Liver (tissue), 3 donors: ENCODE measurements around the gene LTO1.

Experiments used
- EGR1 ChIP-seq, 2 donors: IDR thresholded peaks; 2 replicates each; pipeline ENCODE4 v1.6.1; 2016 to 2018; ENCODE audit warnings: antibody characterized with exemption in 2 of 2, low read depth in 2 of 2
- GABPA ChIP-seq, 2 donors: IDR thresholded peaks in 1 of 2; conservative IDR thresholded peaks in 1 of 2; 2 replicates each; pipeline ENCODE4 v1.6.1; 2016; ENCODE audit warnings: antibody characterized with exemption in 2 of 2, mild to moderate bottlenecking in 1 of 2, moderate library complexity in 1 of 2
- HNF4G ChIP-seq: IDR thresholded peaks from 2 replicates; pipeline ENCODE4 v1.6.1; 2016; ENCODE audit warnings: antibody characterized with exemption
- NR2F2 ChIP-seq: IDR thresholded peaks from 2 replicates; pipeline ENCODE4 v1.6.1; 2016; ENCODE audit warnings: antibody characterized with exemption
- RAD21 ChIP-seq, 2 donors: IDR thresholded peaks; 2 replicates each; pipeline ENCODE4 v1.6.1; 2016; ENCODE audit warnings: antibody characterized with exemption in 2 of 2, mild to moderate bottlenecking in 2 of 2
- SP1 ChIP-seq: IDR thresholded peaks from 2 replicates; pipeline ENCODE4 v1.6.1; 2018; ENCODE audit warnings: antibody characterized with exemption, mild to moderate bottlenecking
- TAF1 ChIP-seq: conservative IDR thresholded peaks from 2 replicates; pipeline ENCODE4 v1.6.1; 2016; ENCODE audit warnings: antibody characterized with exemption, mild to moderate bottlenecking
- YY1 ChIP-seq: IDR thresholded peaks from 2 replicates; pipeline ENCODE4 v1.6.1; 2016; ENCODE audit warnings: antibody characterized with exemption, mild to moderate bottlenecking
- TF ChIP-seq, protein P1 (sequence below): fragments of 150-350 bp; IDR thresholded peaks from 2 replicates; pipeline ENCODE4 v1.5.1; 2017; ENCODE audit warnings: improper control_type of control experiment, low read depth, low read length; ENCODE audit not compliant: missing input control
- TF ChIP-seq, protein P2 (sequence below): IDR thresholded peaks from 2 replicates; pipeline ENCODE4 v1.6.1; 2016; ENCODE audit warnings: antibody characterized with exemption
- TF ChIP-seq, protein P3 (sequence below): IDR thresholded peaks from 2 replicates; pipeline ENCODE4 v1.6.1; 2016; ENCODE audit warnings: antibody characterized with exemption, mild to moderate bottlenecking
- TF ChIP-seq, protein P4 (sequence below): IDR thresholded peaks from 2 replicates; pipeline ENCODE4 v1.6.1; 2016; ENCODE audit warnings: antibody characterized with exemption
- donor health status: healthy.
- donor health status: healthy.

DNA sequence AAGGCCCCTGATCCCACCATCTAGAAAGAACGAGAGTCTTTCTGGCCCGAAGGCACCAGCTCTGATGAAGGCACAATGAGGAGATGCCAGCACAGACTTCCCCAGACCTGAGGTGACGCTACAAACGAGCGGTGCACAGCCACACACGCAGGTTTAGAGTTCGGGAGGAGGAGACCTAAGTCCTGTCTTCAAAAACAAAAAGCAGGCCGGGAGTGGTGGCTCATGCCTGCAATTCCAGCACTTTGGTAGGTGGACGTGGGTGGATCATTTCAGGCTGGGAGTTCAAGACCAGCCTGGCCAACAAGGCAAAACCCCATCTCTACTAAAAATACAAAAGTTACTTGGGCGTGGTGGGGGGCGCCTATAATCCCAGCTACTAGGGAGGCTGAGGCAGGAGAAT lies 9.5 kb downstream of the LTO1 start:
- no peak for TF ChIP-seq TAF1
- TF ChIP-seq RAD21 (IDR thresholded peaks at IDR 0.05) = no peak
- TF ChIP-seq, protein P1, sequence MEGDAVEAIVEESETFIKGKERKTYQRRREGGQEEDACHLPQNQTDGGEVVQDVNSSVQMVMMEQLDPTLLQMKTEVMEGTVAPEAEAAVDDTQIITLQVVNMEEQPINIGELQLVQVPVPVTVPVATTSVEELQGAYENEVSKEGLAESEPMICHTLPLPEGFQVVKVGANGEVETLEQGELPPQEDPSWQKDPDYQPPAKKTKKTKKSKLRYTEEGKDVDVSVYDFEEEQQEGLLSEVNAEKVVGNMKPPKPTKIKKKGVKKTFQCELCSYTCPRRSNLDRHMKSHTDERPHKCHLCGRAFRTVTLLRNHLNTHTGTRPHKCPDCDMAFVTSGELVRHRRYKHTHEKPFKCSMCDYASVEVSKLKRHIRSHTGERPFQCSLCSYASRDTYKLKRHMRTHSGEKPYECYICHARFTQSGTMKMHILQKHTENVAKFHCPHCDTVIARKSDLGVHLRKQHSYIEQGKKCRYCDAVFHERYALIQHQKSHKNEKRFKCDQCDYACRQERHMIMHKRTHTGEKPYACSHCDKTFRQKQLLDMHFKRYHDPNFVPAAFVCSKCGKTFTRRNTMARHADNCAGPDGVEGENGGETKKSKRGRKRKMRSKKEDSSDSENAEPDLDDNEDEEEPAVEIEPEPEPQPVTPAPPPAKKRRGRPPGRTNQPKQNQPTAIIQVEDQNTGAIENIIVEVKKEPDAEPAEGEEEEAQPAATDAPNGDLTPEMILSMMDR = no peak
- TF ChIP-seq SP1 = no peak
- TF ChIP-seq, protein P2, sequence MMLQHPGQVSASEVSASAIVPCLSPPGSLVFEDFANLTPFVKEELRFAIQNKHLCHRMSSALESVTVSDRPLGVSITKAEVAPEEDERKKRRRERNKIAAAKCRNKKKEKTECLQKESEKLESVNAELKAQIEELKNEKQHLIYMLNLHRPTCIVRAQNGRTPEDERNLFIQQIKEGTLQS = no peak
- TF ChIP-seq YY1 = no peak
- no peak for TF ChIP-seq GABPA (IDR thresholded peaks at IDR 0.05 in 1 of 2, conservative IDR thresholded peaks at IDR 0.05 in 1 of 2)
- TF ChIP-seq EGR1 (IDR thresholded peaks at IDR 0.05; ENCODE audit: low read depth in 2 of 2) = no peak
- no peak for TF ChIP-seq HNF4G
- TF ChIP-seq, protein P3, sequence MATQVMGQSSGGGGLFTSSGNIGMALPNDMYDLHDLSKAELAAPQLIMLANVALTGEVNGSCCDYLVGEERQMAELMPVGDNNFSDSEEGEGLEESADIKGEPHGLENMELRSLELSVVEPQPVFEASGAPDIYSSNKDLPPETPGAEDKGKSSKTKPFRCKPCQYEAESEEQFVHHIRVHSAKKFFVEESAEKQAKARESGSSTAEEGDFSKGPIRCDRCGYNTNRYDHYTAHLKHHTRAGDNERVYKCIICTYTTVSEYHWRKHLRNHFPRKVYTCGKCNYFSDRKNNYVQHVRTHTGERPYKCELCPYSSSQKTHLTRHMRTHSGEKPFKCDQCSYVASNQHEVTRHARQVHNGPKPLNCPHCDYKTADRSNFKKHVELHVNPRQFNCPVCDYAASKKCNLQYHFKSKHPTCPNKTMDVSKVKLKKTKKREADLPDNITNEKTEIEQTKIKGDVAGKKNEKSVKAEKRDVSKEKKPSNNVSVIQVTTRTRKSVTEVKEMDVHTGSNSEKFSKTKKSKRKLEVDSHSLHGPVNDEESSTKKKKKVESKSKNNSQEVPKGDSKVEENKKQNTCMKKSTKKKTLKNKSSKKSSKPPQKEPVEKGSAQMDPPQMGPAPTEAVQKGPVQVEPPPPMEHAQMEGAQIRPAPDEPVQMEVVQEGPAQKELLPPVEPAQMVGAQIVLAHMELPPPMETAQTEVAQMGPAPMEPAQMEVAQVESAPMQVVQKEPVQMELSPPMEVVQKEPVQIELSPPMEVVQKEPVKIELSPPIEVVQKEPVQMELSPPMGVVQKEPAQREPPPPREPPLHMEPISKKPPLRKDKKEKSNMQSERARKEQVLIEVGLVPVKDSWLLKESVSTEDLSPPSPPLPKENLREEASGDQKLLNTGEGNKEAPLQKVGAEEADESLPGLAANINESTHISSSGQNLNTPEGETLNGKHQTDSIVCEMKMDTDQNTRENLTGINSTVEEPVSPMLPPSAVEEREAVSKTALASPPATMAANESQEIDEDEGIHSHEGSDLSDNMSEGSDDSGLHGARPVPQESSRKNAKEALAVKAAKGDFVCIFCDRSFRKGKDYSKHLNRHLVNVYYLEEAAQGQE = no peak
- TF ChIP-seq NR2F2 = no peak
- TF ChIP-seq, protein P4, sequence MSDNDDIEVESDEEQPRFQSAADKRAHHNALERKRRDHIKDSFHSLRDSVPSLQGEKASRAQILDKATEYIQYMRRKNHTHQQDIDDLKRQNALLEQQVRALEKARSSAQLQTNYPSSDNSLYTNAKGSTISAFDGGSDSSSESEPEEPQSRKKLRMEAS = no peak
